LNCAP (cell line): ENCODE results near the gene PTPRF.

Experiments
- CTCF ChIP-seq: fragments of 450-650 bp; IDR thresholded peaks from 2 replicates; pipeline ENCODE4 v1.5.1; 2017; ENCODE audit warnings: mild to moderate bottlenecking

PTPRF gene

GRCh38 chr1:43530483-43531106 lies at the start of gene PTPRF:
TSS of gene PTPRF (plus strand) at chr1:43530883. CDS start at chr1:43545076, 14,193 bp downstream.
- TF ChIP-seq CTCF, result no peak

- no peak for TF ChIP-seq CTCF
Measured at GRCh38 chr1:43481491-43481890, 49.2 kb upstream of the PTPRF start.

GRCh38 chr1:43482215-43482614 lies 48.5 kb upstream of the PTPRF start:
- TF ChIP-seq CTCF, result no peak

GRCh38 chr1:43484367-43484766 lies 46.3 kb upstream of the PTPRF start:
- TF ChIP-seq CTCF, result no peak

- TF ChIP-seq CTCF, result no peak
Measured at GRCh38 chr1:43488165-43488564, 42.5 kb upstream of the PTPRF start.

GRCh38 chr1:43491061-43491460 lies 39.6 kb upstream of the PTPRF start:
- TF ChIP-seq CTCF, result no peak

- no peak for TF ChIP-seq CTCF
Measured at GRCh38 chr1:43492826-43493225, 37.9 kb upstream of the PTPRF start.
